Fibroblast of lung (primary cell): Measurements from ENCODE around the gene XKR3.
"Not testable (repeated sequence)": the region's sequence is repeated elsewhere in the genome, so short reads cannot be mapped to it uniquely, and the experiment has no call there.

Experiments used
- EZH2 ChIP-seq: IDR thresholded peaks from 2 replicates; pipeline ENCODE4 v1.5.1; 2012; ENCODE audit warnings: low read length, control low read depth, mild to moderate bottlenecking; ENCODE audit errors: missing control alignments
- TF ChIP-seq, protein P1 (sequence below), 2 donors: IDR thresholded peaks in 1 of 2; conservative IDR thresholded peaks in 1 of 2; 1 replicate in 1 of 2; 2 replicates in 1 of 2; pipeline ENCODE4 v1.5.1; 2011 to 2012; ENCODE audit warnings: low read length in 2 of 2, control low read depth in 1 of 2, inconsistent platforms in 1 of 2, low read depth in 1 of 2, mild to moderate bottlenecking in 1 of 2

DNA sequence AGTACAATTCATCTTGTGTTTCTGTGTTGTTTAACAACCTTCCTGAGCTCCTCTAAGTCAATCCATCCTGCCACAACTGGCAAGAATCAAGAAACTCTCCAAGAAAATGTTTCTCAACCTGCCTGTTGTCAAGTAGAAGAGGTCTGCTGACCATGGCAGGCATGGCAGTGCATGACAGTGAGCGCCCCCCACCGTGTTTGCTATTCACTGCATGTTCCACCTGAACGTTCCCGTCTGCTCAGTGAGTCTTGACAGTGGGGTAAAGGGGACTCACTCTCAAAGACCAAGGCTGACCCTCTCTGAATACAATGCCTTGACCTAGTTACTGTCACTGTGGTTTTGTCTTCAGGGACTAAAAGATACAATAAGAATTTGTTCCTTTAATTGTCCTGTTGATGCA, 75.9 kb downstream of the XKR3 start:
- TF ChIP-seq, protein P1, sequence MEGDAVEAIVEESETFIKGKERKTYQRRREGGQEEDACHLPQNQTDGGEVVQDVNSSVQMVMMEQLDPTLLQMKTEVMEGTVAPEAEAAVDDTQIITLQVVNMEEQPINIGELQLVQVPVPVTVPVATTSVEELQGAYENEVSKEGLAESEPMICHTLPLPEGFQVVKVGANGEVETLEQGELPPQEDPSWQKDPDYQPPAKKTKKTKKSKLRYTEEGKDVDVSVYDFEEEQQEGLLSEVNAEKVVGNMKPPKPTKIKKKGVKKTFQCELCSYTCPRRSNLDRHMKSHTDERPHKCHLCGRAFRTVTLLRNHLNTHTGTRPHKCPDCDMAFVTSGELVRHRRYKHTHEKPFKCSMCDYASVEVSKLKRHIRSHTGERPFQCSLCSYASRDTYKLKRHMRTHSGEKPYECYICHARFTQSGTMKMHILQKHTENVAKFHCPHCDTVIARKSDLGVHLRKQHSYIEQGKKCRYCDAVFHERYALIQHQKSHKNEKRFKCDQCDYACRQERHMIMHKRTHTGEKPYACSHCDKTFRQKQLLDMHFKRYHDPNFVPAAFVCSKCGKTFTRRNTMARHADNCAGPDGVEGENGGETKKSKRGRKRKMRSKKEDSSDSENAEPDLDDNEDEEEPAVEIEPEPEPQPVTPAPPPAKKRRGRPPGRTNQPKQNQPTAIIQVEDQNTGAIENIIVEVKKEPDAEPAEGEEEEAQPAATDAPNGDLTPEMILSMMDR (conservative IDR thresholded peaks at IDR 0.05 in 1 of 2, IDR thresholded peaks at IDR 0.05 in 1 of 2; ENCODE audit: low read depth in 1 of 2, low read length in 2 of 2), result not testable (repeated sequence)
- not testable (repeated sequence) for TF ChIP-seq EZH2
